Vagina (tissue), 2 donors: ENCODE data around the gene DSCAML1.

Experiments
- CTCF ChIP-seq, 3 experiments: fragments of 450-650 bp in 2 of 3; fragments of 200-600 bp in 1 of 3; sonication (generic) in 1 of 3; IDR thresholded peaks; one replicate each; pipeline ENCODE4 v1.5.1; 2017 to 2019; ENCODE audit warnings: antibody characterized with exemption in 3 of 3, mild to moderate bottlenecking in 2 of 3, moderate library complexity in 2 of 3
- POLR2A ChIP-seq, 2 donors: fragments of 450-650 bp; IDR thresholded peaks; one replicate each; pipeline ENCODE4 v1.6.1; 2017; ENCODE audit warnings: antibody characterized with exemption in 2 of 2, mild to moderate bottlenecking in 2 of 2, moderate library complexity in 2 of 2

GRCh38 chr11:117693344-117693743 lies 103.7 kb downstream of the DSCAML1 start:
- TF ChIP-seq POLR2A (IDR thresholded peaks at IDR 0.05) = no peak
- no peak for TF ChIP-seq CTCF (IDR thresholded peaks at IDR 0.05)
